Coronary artery (tissue), 2 donors: ENCODE measurements around the gene CFAP58.

ENCODE experiments used
- DNase-seq: peaks from one replicate; pipeline ENCODE4 v3.0.0-alpha.2; 2017; ENCODE audit warnings: low spot score
- H3K27ac ChIP-seq, 2 donors: fragments of 200-600 bp; sonication (generic); one replicate each; pipeline ENCODE4 v1.5.1; 2016 to 2019
- H3K4me3 ChIP-seq: fragments of 200-600 bp; sonication (generic); 2 replicates; pipeline ENCODE4 v1.5.1; 2016; ENCODE audit warnings: mild to moderate bottlenecking, moderate library complexity
- TF ChIP-seq, protein P1 (sequence below): fragments of 200-600 bp; sonication (generic); IDR thresholded peaks from one replicate; pipeline ENCODE4 v1.5.1; 2019; ENCODE audit warnings: antibody characterized with exemption

CFAP58 gene

DNA sequence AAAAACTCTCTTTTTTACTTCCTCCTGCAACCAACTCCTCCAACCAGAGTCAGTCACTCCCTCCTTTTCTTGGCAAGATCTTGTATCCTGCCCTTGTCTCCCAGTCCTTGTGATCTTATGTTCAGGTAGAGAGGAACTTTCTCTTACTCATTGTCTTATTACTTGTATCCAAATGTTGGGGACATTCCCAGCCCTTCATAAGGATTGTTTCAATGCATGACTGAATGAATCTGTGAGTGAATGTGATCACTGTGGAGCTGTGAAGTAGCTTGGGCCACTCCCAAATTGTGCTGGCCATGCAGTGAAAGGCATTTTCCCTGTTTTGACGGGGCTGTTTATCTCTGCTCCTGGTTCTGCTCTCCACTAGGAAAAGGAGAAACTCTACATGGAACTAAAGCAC lies 93.7 kb downstream of the CFAP58 start:
- Histone ChIP-seq H3K4me3 (no peak overlapping the region), H3K27ac (no peak overlapping the region)
- TF ChIP-seq, protein P1, sequence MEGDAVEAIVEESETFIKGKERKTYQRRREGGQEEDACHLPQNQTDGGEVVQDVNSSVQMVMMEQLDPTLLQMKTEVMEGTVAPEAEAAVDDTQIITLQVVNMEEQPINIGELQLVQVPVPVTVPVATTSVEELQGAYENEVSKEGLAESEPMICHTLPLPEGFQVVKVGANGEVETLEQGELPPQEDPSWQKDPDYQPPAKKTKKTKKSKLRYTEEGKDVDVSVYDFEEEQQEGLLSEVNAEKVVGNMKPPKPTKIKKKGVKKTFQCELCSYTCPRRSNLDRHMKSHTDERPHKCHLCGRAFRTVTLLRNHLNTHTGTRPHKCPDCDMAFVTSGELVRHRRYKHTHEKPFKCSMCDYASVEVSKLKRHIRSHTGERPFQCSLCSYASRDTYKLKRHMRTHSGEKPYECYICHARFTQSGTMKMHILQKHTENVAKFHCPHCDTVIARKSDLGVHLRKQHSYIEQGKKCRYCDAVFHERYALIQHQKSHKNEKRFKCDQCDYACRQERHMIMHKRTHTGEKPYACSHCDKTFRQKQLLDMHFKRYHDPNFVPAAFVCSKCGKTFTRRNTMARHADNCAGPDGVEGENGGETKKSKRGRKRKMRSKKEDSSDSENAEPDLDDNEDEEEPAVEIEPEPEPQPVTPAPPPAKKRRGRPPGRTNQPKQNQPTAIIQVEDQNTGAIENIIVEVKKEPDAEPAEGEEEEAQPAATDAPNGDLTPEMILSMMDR = no peak
- no peak for DNase-seq

DNA sequence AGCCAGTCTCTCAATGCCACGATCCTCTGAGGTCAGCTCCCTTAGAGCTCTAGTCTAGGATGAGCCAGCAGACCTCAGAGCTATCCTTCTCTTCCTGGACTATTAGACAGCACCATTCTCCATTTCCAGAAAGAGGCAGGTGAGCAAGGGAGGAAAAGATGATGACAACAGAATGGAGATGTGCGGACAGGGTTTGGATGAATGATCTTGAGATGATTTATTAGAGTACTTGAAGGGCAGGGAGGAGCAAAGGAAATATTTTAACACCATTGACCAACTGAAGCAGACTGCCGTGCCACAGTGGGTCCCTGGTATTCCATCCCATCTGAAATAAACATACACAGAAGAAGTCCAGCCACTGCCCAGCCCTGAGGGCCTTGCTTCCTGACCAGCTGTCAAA lies 94.3 kb downstream of the CFAP58 start:
- H3K27ac ChIP-seq = no peak overlapping the region
- H3K4me3 ChIP-seq = no peak overlapping the region
- TF ChIP-seq, protein P1 = no peak
- no peak for DNase-seq

DNA sequence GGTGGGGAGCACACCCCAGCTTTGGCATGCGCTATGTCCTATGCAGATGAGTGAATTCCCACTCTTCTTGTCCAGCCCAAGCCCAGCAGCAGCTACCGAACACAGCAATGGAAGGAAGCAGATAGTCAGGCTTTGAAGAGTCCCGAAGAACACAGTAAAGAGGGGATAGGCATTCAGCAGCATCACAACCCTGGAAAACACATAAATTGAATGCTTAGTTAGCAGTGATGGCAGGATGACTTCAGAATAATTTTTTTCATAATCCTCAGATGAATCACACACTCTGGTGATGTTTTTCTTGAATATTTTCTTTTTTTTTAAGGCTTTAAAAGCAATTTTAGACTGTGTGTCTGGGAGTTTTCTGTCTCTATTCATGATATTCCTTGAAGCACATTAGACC lies 95.8 kb downstream of the CFAP58 start:
- TF ChIP-seq, protein P1 = no peak
- no peak for DNase-seq
- no peak overlapping the region for H3K27ac ChIP-seq
- H3K4me3 ChIP-seq = no peak overlapping the region

DNA sequence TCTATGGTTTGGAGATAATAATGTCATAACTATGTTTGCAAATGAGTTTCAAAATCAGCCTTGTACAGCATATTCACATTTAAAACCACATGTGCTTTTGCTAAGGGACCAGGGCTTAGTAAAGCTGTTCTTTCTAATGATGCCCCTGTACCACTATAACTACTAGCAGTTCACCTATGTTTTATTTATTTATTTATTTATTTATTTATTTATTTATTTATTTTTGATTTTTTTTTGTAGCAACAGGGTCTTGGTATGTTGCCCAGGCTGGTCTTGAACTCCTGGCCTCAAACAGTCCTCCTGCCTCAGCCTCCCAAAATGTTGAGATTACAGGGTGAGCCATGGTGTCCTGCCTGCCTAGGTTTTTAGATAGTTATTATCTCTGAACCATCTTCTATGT lies 96.9 kb downstream of the CFAP58 start:
- no peak overlapping the region for H3K27ac ChIP-seq
- DNase-seq = no peak
- TF ChIP-seq, protein P1 = no peak
- no peak overlapping the region for H3K4me3 ChIP-seq

DNA sequence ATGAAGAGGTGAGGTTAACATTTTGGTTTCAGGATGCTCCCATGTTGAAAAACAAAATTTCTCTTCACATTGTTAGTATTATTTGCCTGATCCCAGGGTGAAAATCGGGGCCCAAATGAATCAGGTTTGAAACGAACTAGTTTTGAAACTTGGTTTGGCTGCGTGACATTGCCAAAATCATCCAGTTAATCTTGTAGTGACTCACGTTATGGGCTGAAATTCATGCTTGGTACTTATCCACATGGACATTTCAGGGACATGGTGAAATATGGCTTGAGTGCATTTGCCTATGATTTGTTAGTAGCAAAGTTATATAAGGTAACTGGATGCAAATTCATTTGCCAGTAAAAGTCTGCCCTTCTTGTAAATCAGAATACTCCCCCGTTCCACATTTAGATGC lies 97.3 kb downstream of the CFAP58 start:
- TF ChIP-seq, protein P1 = no peak

DNA sequence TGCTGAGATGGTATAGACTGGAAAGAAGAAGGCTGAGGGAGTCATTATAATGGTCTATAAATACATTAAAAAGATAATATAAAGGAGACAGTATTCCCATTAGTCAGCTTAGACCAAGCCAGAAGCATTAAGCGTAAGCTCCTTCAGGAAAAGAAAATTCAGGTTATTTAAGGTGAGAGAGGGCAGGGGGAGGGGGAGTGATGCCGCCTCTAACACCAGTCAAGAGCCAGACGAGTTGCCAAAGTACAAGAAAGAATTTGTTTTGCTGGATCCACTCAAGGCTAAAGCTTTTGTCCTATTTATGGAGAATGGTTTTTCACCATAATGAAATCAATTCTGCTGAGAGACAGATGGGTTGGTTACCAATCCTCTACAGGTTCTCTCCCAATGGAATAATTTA lies 99.3 kb downstream of the CFAP58 start:
- H3K27ac ChIP-seq = no peak overlapping the region
- no peak for DNase-seq
- no peak overlapping the region for H3K4me3 ChIP-seq
- TF ChIP-seq, protein P1 = no peak

More for the DNA sequence above, 97.3 kb downstream of the CFAP58 start:
- Histone ChIP-seq H3K4me3 (no peak overlapping the region), H3K27ac (no peak overlapping the region)
- DNase-seq = no peak

DNA sequence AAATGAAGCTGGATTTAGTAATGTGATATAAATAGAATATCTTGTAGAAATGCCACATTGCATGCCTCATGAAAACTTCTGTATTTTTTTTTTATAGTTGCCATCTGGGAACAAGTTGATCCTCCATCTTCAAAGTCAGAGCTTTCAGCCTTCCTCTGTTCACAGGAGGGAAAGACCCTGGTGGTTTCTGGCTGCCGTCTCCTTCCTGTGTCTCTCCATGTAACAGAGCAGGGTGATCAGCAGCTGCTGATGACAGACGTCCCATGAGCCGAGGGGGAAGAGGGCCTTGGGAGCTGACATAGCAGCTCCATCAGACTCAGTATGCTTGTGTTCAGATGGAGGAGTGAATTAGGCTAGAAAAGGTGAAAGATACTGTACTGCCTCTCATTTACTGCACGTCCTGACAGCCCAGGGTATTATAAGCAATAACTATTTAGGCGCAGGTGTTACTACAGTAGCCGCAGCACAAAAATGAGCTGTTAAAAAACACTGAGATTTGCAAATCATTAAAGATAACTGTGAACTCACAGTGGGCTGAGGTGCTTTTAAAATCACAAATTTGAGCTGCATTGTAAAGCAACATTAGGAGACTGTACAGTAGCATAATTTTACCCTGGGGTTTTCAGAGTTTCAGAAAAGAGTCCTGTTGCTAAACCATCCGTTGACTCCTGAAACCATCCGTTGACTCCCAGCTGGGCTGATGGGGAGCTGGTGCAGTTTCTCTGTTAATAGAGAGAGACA lies 103.3 kb downstream of the CFAP58 start:
- TF ChIP-seq, protein P1 = no peak

More for the DNA sequence above, 103.3 kb downstream of the CFAP58 start:
- Histone ChIP-seq H3K4me3 (no peak overlapping the region), H3K27ac (no peak overlapping the region)
- DNase-seq = no peak
